GM18526 (cell line): ENCODE results near the gene PRPSAP2.

ENCODE experiments used
- POLR2A ChIP-seq: IDR thresholded peaks from 3 replicates; pipeline ENCODE4 v1.6.1; 2011; ENCODE audit not compliant: insufficient read length; ENCODE audit errors: extremely low read depth

Gene PRPSAP2

GRCh38 chr17:18888766-18889290 lies 30.9 kb downstream of the PRPSAP2 start:
- TF ChIP-seq POLR2A = no peak

GRCh38 chr17:18889658-18890057 lies 31.7 kb downstream of the PRPSAP2 start:
- no peak for TF ChIP-seq POLR2A

GRCh38 chr17:18891541-18891940 lies 33.6 kb downstream of the PRPSAP2 start:
- TF ChIP-seq POLR2A = no peak

GRCh38 chr17:18896146-18896545 lies 38.2 kb downstream of the PRPSAP2 start:
- no peak for TF ChIP-seq POLR2A

- TF ChIP-seq POLR2A = no peak
These were observed 39.0 kb downstream of the PRPSAP2 start for GRCh38 chr17:18896947-18897346.

- TF ChIP-seq POLR2A = no peak
These were observed 46.6 kb downstream of the PRPSAP2 start for GRCh38 chr17:18904482-18904881.

- TF ChIP-seq POLR2A = no peak
These were observed 47.3 kb downstream of the PRPSAP2 start for GRCh38 chr17:18905226-18905625.

GRCh38 chr17:18910326-18910725 lies 52.4 kb downstream of the PRPSAP2 start:
- TF ChIP-seq POLR2A = no peak

GRCh38 chr17:18910881-18911280 lies 53.0 kb downstream of the PRPSAP2 start:
- no peak for TF ChIP-seq POLR2A

GRCh38 chr17:18916816-18917500 lies 59.0 kb downstream of the PRPSAP2 start:
- TF ChIP-seq POLR2A = no peak

GRCh38 chr17:18917506-18918032 lies 59.6 kb downstream of the PRPSAP2 start:
- no peak for TF ChIP-seq POLR2A

GRCh38 chr17:18919963-18920362 lies 62.0 kb downstream of the PRPSAP2 start:
- no peak for TF ChIP-seq POLR2A

GRCh38 chr17:18920911-18921441 lies 63.0 kb downstream of the PRPSAP2 start:
- TF ChIP-seq POLR2A = no peak

GRCh38 chr17:18921485-18921884 lies 63.6 kb downstream of the PRPSAP2 start:
- TF ChIP-seq POLR2A = no peak

- TF ChIP-seq POLR2A = no peak
These were observed 64.1 kb downstream of the PRPSAP2 start for GRCh38 chr17:18921912-18922451.

GRCh38 chr17:18925187-18925586 lies 67.3 kb downstream of the PRPSAP2 start:
- TF ChIP-seq POLR2A = no peak
